Liver (tissue), 3 donors: ENCODE measurements around the gene MOB1A.

Experiments used
- EGR1 ChIP-seq, 2 donors: IDR thresholded peaks; 2 replicates each; pipeline ENCODE4 v1.6.1; 2016 to 2018; ENCODE audit warnings: antibody characterized with exemption in 2 of 2, low read depth in 2 of 2
- GABPA ChIP-seq, 2 donors: IDR thresholded peaks in 1 of 2; conservative IDR thresholded peaks in 1 of 2; 2 replicates each; pipeline ENCODE4 v1.6.1; 2016; ENCODE audit warnings: antibody characterized with exemption in 2 of 2, mild to moderate bottlenecking in 1 of 2, moderate library complexity in 1 of 2
- HNF4G ChIP-seq: IDR thresholded peaks from 2 replicates; pipeline ENCODE4 v1.6.1; 2016; ENCODE audit warnings: antibody characterized with exemption
- NR2F2 ChIP-seq: IDR thresholded peaks from 2 replicates; pipeline ENCODE4 v1.6.1; 2016; ENCODE audit warnings: antibody characterized with exemption
- RAD21 ChIP-seq, 2 donors: IDR thresholded peaks; 2 replicates each; pipeline ENCODE4 v1.6.1; 2016; ENCODE audit warnings: antibody characterized with exemption in 2 of 2, mild to moderate bottlenecking in 2 of 2
- RXRA ChIP-seq, 2 donors: IDR thresholded peaks; 2 replicates each; pipeline ENCODE4 v1.6.1; 2017 to 2018; ENCODE audit warnings: antibody characterized with exemption in 2 of 2, mild to moderate bottlenecking in 1 of 2
- TAF1 ChIP-seq: conservative IDR thresholded peaks from 2 replicates; pipeline ENCODE4 v1.6.1; 2016; ENCODE audit warnings: antibody characterized with exemption, mild to moderate bottlenecking
- YY1 ChIP-seq: IDR thresholded peaks from 2 replicates; pipeline ENCODE4 v1.6.1; 2016; ENCODE audit warnings: antibody characterized with exemption, mild to moderate bottlenecking
- TF ChIP-seq, protein P1 (sequence below): IDR thresholded peaks from 2 replicates; pipeline ENCODE4 v1.6.1; 2016; ENCODE audit warnings: antibody characterized with exemption
- TF ChIP-seq, protein P2 (sequence below): IDR thresholded peaks from 2 replicates; pipeline ENCODE4 v1.6.1; 2016; ENCODE audit warnings: antibody characterized with exemption
- TF ChIP-seq, protein P3 (sequence below): IDR thresholded peaks from 2 replicates; pipeline ENCODE4 v1.6.1; 2016; ENCODE audit warnings: antibody characterized with exemption
- TF ChIP-seq, protein P4 (sequence below): fragments of 150-350 bp; IDR thresholded peaks from 2 replicates; pipeline ENCODE4 v1.5.1; 2017; ENCODE audit warnings: improper control_type of control experiment, low read depth, low read length; ENCODE audit not compliant: missing input control
- TF ChIP-seq, protein P5 (sequence below): IDR thresholded peaks from 2 replicates; pipeline ENCODE4 v1.6.1; 2016; ENCODE audit warnings: antibody characterized with exemption, mild to moderate bottlenecking
- donor health status: healthy.
- donor health status: healthy.

DNA sequence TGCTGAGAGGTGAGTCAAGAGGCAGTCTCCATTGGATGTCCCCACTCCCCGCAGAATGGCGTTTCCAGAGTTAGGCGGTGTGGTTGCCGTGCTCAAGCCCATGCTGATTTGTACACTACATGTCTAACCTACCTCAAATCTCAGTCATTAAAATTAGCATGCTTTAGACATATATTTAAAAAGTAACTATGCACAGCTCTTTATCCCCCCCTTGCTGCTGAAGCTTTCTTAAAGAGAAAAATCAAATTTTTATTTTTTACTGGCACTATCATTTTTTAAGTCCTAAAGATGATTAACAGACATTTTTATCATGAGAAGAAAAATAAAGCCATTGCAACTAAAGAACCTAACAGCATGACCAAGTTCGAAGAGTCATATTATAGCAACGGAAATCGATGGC, 73.8 kb downstream of the MOB1A start:
- TF ChIP-seq, protein P1, sequence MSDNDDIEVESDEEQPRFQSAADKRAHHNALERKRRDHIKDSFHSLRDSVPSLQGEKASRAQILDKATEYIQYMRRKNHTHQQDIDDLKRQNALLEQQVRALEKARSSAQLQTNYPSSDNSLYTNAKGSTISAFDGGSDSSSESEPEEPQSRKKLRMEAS, result no peak
- TF ChIP-seq, protein P2, sequence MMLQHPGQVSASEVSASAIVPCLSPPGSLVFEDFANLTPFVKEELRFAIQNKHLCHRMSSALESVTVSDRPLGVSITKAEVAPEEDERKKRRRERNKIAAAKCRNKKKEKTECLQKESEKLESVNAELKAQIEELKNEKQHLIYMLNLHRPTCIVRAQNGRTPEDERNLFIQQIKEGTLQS, result no peak
- TF ChIP-seq, protein P3, sequence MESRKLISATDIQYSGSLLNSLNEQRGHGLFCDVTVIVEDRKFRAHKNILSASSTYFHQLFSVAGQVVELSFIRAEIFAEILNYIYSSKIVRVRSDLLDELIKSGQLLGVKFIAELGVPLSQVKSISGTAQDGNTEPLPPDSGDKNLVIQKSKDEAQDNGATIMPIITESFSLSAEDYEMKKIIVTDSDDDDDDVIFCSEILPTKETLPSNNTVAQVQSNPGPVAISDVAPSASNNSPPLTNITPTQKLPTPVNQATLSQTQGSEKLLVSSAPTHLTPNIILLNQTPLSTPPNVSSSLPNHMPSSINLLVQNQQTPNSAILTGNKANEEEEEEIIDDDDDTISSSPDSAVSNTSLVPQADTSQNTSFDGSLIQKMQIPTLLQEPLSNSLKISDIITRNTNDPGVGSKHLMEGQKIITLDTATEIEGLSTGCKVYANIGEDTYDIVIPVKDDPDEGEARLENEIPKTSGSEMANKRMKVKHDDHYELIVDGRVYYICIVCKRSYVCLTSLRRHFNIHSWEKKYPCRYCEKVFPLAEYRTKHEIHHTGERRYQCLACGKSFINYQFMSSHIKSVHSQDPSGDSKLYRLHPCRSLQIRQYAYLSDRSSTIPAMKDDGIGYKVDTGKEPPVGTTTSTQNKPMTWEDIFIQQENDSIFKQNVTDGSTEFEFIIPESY, result no peak
- TF ChIP-seq TAF1 (no peak), HNF4G (no peak), EGR1 (IDR thresholded peaks at IDR 0.05; ENCODE audit: low read depth in 2 of 2) (no peak), RAD21 (IDR thresholded peaks at IDR 0.05) (peak; percentile 40 to 48), GABPA (IDR thresholded peaks at IDR 0.05 in 1 of 2, conservative IDR thresholded peaks at IDR 0.05 in 1 of 2) (no peak), RXRA (IDR thresholded peaks at IDR 0.05) (no peak), NR2F2 (no peak), YY1 (no peak)
- TF ChIP-seq, protein P4, sequence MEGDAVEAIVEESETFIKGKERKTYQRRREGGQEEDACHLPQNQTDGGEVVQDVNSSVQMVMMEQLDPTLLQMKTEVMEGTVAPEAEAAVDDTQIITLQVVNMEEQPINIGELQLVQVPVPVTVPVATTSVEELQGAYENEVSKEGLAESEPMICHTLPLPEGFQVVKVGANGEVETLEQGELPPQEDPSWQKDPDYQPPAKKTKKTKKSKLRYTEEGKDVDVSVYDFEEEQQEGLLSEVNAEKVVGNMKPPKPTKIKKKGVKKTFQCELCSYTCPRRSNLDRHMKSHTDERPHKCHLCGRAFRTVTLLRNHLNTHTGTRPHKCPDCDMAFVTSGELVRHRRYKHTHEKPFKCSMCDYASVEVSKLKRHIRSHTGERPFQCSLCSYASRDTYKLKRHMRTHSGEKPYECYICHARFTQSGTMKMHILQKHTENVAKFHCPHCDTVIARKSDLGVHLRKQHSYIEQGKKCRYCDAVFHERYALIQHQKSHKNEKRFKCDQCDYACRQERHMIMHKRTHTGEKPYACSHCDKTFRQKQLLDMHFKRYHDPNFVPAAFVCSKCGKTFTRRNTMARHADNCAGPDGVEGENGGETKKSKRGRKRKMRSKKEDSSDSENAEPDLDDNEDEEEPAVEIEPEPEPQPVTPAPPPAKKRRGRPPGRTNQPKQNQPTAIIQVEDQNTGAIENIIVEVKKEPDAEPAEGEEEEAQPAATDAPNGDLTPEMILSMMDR, result no peak
- TF ChIP-seq, protein P5, sequence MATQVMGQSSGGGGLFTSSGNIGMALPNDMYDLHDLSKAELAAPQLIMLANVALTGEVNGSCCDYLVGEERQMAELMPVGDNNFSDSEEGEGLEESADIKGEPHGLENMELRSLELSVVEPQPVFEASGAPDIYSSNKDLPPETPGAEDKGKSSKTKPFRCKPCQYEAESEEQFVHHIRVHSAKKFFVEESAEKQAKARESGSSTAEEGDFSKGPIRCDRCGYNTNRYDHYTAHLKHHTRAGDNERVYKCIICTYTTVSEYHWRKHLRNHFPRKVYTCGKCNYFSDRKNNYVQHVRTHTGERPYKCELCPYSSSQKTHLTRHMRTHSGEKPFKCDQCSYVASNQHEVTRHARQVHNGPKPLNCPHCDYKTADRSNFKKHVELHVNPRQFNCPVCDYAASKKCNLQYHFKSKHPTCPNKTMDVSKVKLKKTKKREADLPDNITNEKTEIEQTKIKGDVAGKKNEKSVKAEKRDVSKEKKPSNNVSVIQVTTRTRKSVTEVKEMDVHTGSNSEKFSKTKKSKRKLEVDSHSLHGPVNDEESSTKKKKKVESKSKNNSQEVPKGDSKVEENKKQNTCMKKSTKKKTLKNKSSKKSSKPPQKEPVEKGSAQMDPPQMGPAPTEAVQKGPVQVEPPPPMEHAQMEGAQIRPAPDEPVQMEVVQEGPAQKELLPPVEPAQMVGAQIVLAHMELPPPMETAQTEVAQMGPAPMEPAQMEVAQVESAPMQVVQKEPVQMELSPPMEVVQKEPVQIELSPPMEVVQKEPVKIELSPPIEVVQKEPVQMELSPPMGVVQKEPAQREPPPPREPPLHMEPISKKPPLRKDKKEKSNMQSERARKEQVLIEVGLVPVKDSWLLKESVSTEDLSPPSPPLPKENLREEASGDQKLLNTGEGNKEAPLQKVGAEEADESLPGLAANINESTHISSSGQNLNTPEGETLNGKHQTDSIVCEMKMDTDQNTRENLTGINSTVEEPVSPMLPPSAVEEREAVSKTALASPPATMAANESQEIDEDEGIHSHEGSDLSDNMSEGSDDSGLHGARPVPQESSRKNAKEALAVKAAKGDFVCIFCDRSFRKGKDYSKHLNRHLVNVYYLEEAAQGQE, result no peak
